Liver (tissue), 9 donors: Measurements from ENCODE around the gene ALDH1L1. TPM values are rescaled to one million over a fixed set of nuclear protein-coding genes. Genes with fewer than 3 reads are reported as not detected.

Experiments used
- DNase-seq: peaks from one replicate; pipeline ENCODE4 v3.0.0-alpha.2; 2017; ENCODE audit warnings: low spot score
- H3K27ac ChIP-seq, 2 donors: one replicate each; pipeline ENCODE4 v1.7.0; 2013; ENCODE audit warnings: inconsistent platforms in 2 of 2, low read length in 2 of 2, control low read depth in 1 of 2, low read depth in 1 of 2, mild to moderate bottlenecking in 1 of 2
- H3K27me3 ChIP-seq, 4 donors: one replicate each; pipeline versions ENCODE4 v1.6.1 to v1.7.0; 2013; ENCODE audit warnings: low read length in 3 of 4, inconsistent platforms in 1 of 4, mild to moderate bottlenecking in 1 of 4, moderate library complexity in 1 of 4; ENCODE audit not compliant: control insufficient read depth in 4 of 4, insufficient read depth in 4 of 4
- H3K36me3 ChIP-seq, 4 donors: one replicate each; pipeline versions ENCODE4 v1.6.1 to v1.7.0; 2013; ENCODE audit warnings: low read length in 3 of 4, mild to moderate bottlenecking in 3 of 4, low read depth in 1 of 4, moderate library complexity in 1 of 4; ENCODE audit not compliant: control insufficient read depth in 4 of 4, insufficient read depth in 3 of 4
- H3K4me1 ChIP-seq, 4 donors: one replicate each; pipeline versions ENCODE4 v1.6.1 to v1.7.0; 2013; ENCODE audit warnings: low read length in 3 of 4, mild to moderate bottlenecking in 3 of 4, moderate library complexity in 1 of 4; ENCODE audit not compliant: control insufficient read depth in 4 of 4, insufficient read depth in 4 of 4
- H3K4me3 ChIP-seq, 3 donors: one replicate each; pipeline versions ENCODE4 v1.6.1 to v1.7.0; 2013; ENCODE audit warnings: low read length in 3 of 3, control low read depth in 1 of 3, low read depth in 1 of 3, mild to moderate bottlenecking in 1 of 3
- H3K9ac ChIP-seq, 2 donors: one replicate each; pipeline ENCODE4 v1.7.0; 2013; ENCODE audit warnings: low read length in 2 of 2, mild to moderate bottlenecking in 2 of 2, moderate library complexity in 2 of 2, control low read depth in 1 of 2, low read depth in 1 of 2
- H3K9me3 ChIP-seq, 4 donors: one replicate each; pipeline versions ENCODE4 v1.6.1 to v1.7.0; 2013; ENCODE audit warnings: low read length in 3 of 4; ENCODE audit not compliant: control insufficient read depth in 4 of 4
- EGR1 ChIP-seq, 2 donors: IDR thresholded peaks; 2 replicates each; pipeline ENCODE4 v1.6.1; 2016 to 2018; ENCODE audit warnings: antibody characterized with exemption in 2 of 2, low read depth in 2 of 2
- FOXA1 ChIP-seq: IDR thresholded peaks from 2 replicates; pipeline ENCODE4 v1.6.1; 2016; ENCODE audit warnings: antibody characterized with exemption
- FOXA2 ChIP-seq: IDR thresholded peaks from 2 replicates; pipeline ENCODE4 v1.6.1; 2016; ENCODE audit warnings: antibody characterized with exemption
- GABPA ChIP-seq, 2 donors: IDR thresholded peaks in 1 of 2; conservative IDR thresholded peaks in 1 of 2; 2 replicates each; pipeline ENCODE4 v1.6.1; 2016; ENCODE audit warnings: antibody characterized with exemption in 2 of 2, mild to moderate bottlenecking in 1 of 2, moderate library complexity in 1 of 2
- HNF4A ChIP-seq, 2 donors: conservative IDR thresholded peaks; 2 replicates each; pipeline ENCODE4 v1.6.1; 2016; ENCODE audit warnings: antibody characterized with exemption in 2 of 2, mild to moderate bottlenecking in 2 of 2
- HNF4G ChIP-seq: IDR thresholded peaks from 2 replicates; pipeline ENCODE4 v1.6.1; 2016; ENCODE audit warnings: antibody characterized with exemption
- NR2F2 ChIP-seq: IDR thresholded peaks from 2 replicates; pipeline ENCODE4 v1.6.1; 2016; ENCODE audit warnings: antibody characterized with exemption
- RAD21 ChIP-seq, 2 donors: IDR thresholded peaks; 2 replicates each; pipeline ENCODE4 v1.6.1; 2016; ENCODE audit warnings: antibody characterized with exemption in 2 of 2, mild to moderate bottlenecking in 2 of 2
- RXRA ChIP-seq, 2 donors: IDR thresholded peaks; 2 replicates each; pipeline ENCODE4 v1.6.1; 2017 to 2018; ENCODE audit warnings: antibody characterized with exemption in 2 of 2, mild to moderate bottlenecking in 1 of 2
- SP1 ChIP-seq: IDR thresholded peaks from 2 replicates; pipeline ENCODE4 v1.6.1; 2018; ENCODE audit warnings: antibody characterized with exemption, mild to moderate bottlenecking
- TAF1 ChIP-seq: conservative IDR thresholded peaks from 2 replicates; pipeline ENCODE4 v1.6.1; 2016; ENCODE audit warnings: antibody characterized with exemption, mild to moderate bottlenecking
- YY1 ChIP-seq: IDR thresholded peaks from 2 replicates; pipeline ENCODE4 v1.6.1; 2016; ENCODE audit warnings: antibody characterized with exemption, mild to moderate bottlenecking
- WGBS: extraction: QIAGEN DNeasy Blood & Tissue Kit; methylation state at CpG from one replicate; pipeline ENCODE4 v1.1.7; 2013; 5-methylcytosine and 5-hydroxymethylcytosine counted together
- polyA plus RNA-seq, 2 donors: library from polyadenylated mRNA; stranded (reverse) in 1 of 2; unstranded in 1 of 2; fragments of 200-250 nt in 1 of 2; fragments of >200 nt in 1 of 2; fragmentation: Nextera tagmentation in 1 of 2; extraction: Ambion mirVana in 1 of 2; gene quantifications; one replicate each; pipeline versions ENCODE4 v1.2.1 to v1.2.3, GENCODE V29; 2013 to 2015
- total RNA-seq, 2 donors: library from RNA; depleted of rRNA; stranded (reverse); fragments of >200 nt; gene quantifications; one replicate each; pipeline ENCODE4 v1.2.3, GENCODE V29; 2014
- TF ChIP-seq, protein P1 (sequence below): IDR thresholded peaks from 2 replicates; pipeline ENCODE4 v1.6.1; 2016; ENCODE audit warnings: antibody characterized with exemption
- TF ChIP-seq, protein P2 (sequence below): IDR thresholded peaks from 2 replicates; pipeline ENCODE4 v1.6.1; 2016; ENCODE audit warnings: antibody characterized with exemption
- TF ChIP-seq, protein P3 (sequence below): IDR thresholded peaks from 2 replicates; pipeline ENCODE4 v1.6.1; 2016; ENCODE audit warnings: antibody characterized with exemption
- TF ChIP-seq, protein P4 (sequence below): fragments of 150-350 bp; IDR thresholded peaks from 2 replicates; pipeline ENCODE4 v1.5.1; 2017; ENCODE audit warnings: improper control_type of control experiment, low read depth, low read length; ENCODE audit not compliant: missing input control
- donor health status: healthy.
- donor health status: healthy.
- donor health status: healthy.
- donor health status: healthy.
- donor health status: healthy.

Gene ALDH1L1
- total and polyA plus RNA-seq, 4 donors, result 46.7 to 234 (median 147) TPM

DNA sequence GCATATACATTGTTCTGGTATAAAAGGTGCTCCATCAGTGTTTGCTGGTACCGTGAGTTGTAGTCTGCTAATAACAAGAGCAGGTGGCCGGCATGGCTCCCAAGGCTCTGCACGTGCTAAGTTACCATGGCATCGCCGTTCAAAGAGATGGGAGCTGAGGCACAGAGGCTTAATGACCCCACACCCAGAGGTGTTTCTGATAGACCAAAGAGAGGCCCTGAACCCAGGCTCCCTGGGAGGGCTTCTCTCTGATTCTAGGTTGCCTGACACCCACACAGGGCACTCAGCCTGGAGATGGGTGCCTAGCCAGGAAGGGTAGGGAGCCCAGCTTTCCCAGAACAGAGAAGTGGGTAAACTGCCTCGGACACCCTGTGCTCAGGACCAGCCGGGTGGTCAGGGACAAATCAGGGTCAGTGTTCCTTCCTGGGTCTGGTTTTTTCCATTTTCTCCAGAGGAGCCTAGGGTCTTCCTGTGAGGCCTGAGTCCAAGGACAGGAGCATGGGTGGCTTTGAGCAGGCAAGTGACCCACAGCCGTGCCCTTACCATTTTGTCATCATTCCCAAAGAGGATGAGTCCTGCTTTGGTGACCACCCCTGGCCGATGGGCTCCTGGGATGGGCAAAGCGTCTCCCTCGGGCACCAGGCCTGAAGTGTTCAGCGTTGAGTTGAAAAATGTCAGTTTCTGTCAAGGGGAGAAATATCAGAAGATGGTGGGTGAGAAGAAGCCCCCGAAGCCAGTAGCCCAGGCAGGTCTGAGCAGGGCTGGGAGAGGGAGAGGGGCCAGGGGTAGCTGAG lies 27.3 kb downstream of the ALDH1L1 start:
- no peak for DNase-seq

DNA sequence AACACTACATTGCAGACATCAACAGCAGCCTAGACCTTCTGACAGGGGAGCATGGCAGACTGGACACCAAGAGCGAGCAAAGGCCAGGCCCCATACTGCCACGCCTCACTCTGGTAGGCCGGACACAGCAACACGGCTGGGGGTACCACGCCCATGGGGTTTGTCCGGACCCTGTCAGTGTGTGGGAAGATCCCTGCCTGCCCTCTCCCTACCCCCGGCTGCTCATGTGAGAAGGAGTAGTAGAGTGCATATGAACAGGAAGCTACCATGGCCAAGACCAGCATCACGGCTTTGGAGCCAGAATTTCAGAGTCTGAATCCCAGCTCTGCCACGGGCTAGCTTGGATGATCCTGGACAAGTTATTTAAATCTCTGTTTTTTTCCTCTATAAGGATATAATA lies 27.9 kb downstream of the ALDH1L1 start:
- Histone ChIP-seq H3K4me1 (no peaks in the 10 kb centered on the region), H3K27ac (no peak overlapping the region), H3K9me3 (no peaks in the 10 kb centered on the region), H3K9ac (no peak overlapping the region), H3K36me3 (peaks cover 28 to 93% (median 63%) of the 10 kb centered on the region in 4 donors), H3K4me3 (no peak overlapping the region), H3K27me3 (no peaks in the 10 kb centered on the region)
- TF ChIP-seq, protein P1, sequence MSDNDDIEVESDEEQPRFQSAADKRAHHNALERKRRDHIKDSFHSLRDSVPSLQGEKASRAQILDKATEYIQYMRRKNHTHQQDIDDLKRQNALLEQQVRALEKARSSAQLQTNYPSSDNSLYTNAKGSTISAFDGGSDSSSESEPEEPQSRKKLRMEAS, result no peak
- no peak for TF ChIP-seq NR2F2
- TF ChIP-seq, protein P2, sequence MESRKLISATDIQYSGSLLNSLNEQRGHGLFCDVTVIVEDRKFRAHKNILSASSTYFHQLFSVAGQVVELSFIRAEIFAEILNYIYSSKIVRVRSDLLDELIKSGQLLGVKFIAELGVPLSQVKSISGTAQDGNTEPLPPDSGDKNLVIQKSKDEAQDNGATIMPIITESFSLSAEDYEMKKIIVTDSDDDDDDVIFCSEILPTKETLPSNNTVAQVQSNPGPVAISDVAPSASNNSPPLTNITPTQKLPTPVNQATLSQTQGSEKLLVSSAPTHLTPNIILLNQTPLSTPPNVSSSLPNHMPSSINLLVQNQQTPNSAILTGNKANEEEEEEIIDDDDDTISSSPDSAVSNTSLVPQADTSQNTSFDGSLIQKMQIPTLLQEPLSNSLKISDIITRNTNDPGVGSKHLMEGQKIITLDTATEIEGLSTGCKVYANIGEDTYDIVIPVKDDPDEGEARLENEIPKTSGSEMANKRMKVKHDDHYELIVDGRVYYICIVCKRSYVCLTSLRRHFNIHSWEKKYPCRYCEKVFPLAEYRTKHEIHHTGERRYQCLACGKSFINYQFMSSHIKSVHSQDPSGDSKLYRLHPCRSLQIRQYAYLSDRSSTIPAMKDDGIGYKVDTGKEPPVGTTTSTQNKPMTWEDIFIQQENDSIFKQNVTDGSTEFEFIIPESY, result no peak
- TF ChIP-seq, protein P3, sequence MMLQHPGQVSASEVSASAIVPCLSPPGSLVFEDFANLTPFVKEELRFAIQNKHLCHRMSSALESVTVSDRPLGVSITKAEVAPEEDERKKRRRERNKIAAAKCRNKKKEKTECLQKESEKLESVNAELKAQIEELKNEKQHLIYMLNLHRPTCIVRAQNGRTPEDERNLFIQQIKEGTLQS, result no peak
- no peak for TF ChIP-seq TAF1
- TF ChIP-seq FOXA1, result no peak
- TF ChIP-seq HNF4A (conservative IDR thresholded peaks at IDR 0.05), result no peak
- 90% methylated on average over 9 of the region's 9 CpGs for WGBS
- no peak for DNase-seq

More for the DNA sequence above, 27.3 kb downstream of the ALDH1L1 start:
- no peak for TF ChIP-seq YY1
- 94% methylated on average over 13 of the region's 13 CpGs for WGBS
- Histone ChIP-seq H3K4me3 (no peak overlapping the region), H3K27me3 (no peaks in the 10 kb centered on the region), H3K9ac (no peak overlapping the region), H3K27ac (no peak overlapping the region), H3K36me3 (peaks cover 28 to 96% (median 63%) of the 10 kb centered on the region in 4 donors), H3K9me3 (no peaks in the 10 kb centered on the region), H3K4me1 (no peaks in the 10 kb centered on the region)

DNA sequence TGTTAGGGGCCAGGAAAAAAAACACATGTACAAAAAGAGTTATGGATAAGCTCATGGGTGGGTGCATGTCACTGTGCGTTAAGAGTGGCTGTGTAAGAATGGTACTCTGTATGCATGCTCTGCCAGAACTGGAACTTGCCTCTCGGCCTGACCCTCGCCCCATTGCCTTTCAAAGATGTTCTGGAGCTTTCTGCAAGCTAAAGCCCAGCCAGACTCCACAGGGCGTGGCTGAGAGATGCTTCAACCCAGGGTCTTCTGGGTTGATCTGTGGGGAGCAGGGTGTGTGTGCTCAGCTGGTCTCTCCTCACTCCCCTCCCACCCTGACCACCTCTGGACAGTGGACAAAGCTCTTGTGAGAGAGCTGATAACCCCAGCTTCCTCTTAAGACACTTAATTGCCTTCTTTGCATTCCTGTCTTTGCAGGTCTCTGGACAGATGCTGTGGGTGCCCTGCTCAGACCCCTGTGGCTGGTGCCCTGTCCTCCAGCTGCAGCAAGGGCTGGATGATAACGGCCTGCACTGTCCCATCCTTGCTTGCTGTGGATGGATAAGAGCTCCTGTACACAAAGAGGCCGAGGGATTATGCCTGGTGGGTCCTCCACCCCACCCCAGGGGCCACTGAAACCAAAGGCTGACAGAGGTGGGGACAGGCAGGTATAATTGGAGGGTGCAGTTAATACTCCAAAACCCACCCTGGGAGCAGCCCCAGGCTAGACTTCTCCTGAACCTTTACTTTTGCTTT lies 28.7 kb downstream of the ALDH1L1 start:
- Histone ChIP-seq H3K27me3 (no peaks in the 10 kb centered on the region), H3K36me3 (peaks cover 28 to 90% (median 61%) of the 10 kb centered on the region in 4 donors), H3K9ac (no peak overlapping the region), H3K4me3 (no peak overlapping the region), H3K9me3 (no peaks in the 10 kb centered on the region), H3K27ac (no peak overlapping the region), H3K4me1 (no peaks in the 10 kb centered on the region)
- 86% methylated on average over 6 of the region's 6 CpGs for WGBS
- TF ChIP-seq, protein P1, result no peak
- TF ChIP-seq RXRA (IDR thresholded peaks at IDR 0.05) (no peak), SP1 (no peak), YY1 (no peak), EGR1 (IDR thresholded peaks at IDR 0.05; ENCODE audit: low read depth in 2 of 2) (no peak), GABPA (IDR thresholded peaks at IDR 0.05 in 1 of 2, conservative IDR thresholded peaks at IDR 0.05 in 1 of 2) (no peak), HNF4G (no peak), TAF1 (no peak), FOXA2 (no peak), RAD21 (IDR thresholded peaks at IDR 0.05) (no peak)
- TF ChIP-seq, protein P4, sequence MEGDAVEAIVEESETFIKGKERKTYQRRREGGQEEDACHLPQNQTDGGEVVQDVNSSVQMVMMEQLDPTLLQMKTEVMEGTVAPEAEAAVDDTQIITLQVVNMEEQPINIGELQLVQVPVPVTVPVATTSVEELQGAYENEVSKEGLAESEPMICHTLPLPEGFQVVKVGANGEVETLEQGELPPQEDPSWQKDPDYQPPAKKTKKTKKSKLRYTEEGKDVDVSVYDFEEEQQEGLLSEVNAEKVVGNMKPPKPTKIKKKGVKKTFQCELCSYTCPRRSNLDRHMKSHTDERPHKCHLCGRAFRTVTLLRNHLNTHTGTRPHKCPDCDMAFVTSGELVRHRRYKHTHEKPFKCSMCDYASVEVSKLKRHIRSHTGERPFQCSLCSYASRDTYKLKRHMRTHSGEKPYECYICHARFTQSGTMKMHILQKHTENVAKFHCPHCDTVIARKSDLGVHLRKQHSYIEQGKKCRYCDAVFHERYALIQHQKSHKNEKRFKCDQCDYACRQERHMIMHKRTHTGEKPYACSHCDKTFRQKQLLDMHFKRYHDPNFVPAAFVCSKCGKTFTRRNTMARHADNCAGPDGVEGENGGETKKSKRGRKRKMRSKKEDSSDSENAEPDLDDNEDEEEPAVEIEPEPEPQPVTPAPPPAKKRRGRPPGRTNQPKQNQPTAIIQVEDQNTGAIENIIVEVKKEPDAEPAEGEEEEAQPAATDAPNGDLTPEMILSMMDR, result no peak
- TF ChIP-seq, protein P3, result no peak
- no peak for DNase-seq
